GM12864 (cell line): ENCODE results near the gene AEBP2.

Source experiments
- DNase-seq: peaks from one replicate; pipeline ENCODE4 v3.0.0-alpha.2; 2011; ENCODE audit warnings: low read depth
- H3K4me3 ChIP-seq: 2 replicates; pipeline ENCODE4 v1.5.1; 2011; ENCODE audit warnings: mild to moderate bottlenecking, low read depth, low read length, control low read depth
- CTCF ChIP-seq: IDR thresholded peaks from 2 replicates; pipeline ENCODE4 v1.5.1; 2011; ENCODE audit warnings: low read depth, mild to moderate bottlenecking, moderate library complexity, low read length, control low read depth, inconsistent platforms; ENCODE audit errors: missing control alignments

The AEBP2 gene

GRCh38 chr12:19553175-19553574 lies 113.9 kb downstream of the AEBP2 start:
- TF ChIP-seq CTCF: no peak
- H3K4me3 ChIP-seq: no peak overlapping the region
- no peak for DNase-seq

- TF ChIP-seq CTCF: no peak
- no peak for DNase-seq
- H3K4me3 ChIP-seq: no peak overlapping the region
These were observed 122.2 kb downstream of the AEBP2 start for GRCh38 chr12:19561411-19561961.
